Vagina (tissue), 2 donors: ENCODE data around the gene MRTO4. TPM values are rescaled to one million over a fixed set of nuclear protein-coding genes. Genes with fewer than 3 reads are reported as not detected.

Source experiments
- DNase-seq, 2 donors: peaks; one replicate each; pipeline ENCODE4 v3.0.0-alpha.2; 2017; ENCODE audit errors: extremely low spot score in 2 of 2
- H3K27ac ChIP-seq: fragments of 200-600 bp; sonication (generic); one replicate; pipeline ENCODE4 v1.5.1; 2019
- H3K27me3 ChIP-seq: fragments of 200-600 bp; sonication (generic); one replicate; pipeline ENCODE4 v1.5.1; 2019
- H3K36me3 ChIP-seq, 2 donors: fragments of 200-600 bp; sonication (generic); one replicate each; pipeline ENCODE4 v1.5.1; 2017 to 2019
- H3K4me1 ChIP-seq: fragments of 200-600 bp; sonication (generic); one replicate; pipeline ENCODE4 v1.5.1; 2019
- H3K4me3 ChIP-seq, 2 donors: fragments of 200-600 bp; sonication (generic); 1 replicate in 1 of 2; 2 replicates in 1 of 2; pipeline ENCODE4 v1.5.1; 2016 to 2019
- H3K9me3 ChIP-seq: fragments of 200-600 bp; sonication (generic); one replicate; pipeline ENCODE4 v1.5.1; 2019
- CTCF ChIP-seq, 3 experiments: fragments of 450-650 bp in 2 of 3; fragments of 200-600 bp in 1 of 3; sonication (generic) in 1 of 3; IDR thresholded peaks; one replicate each; pipeline ENCODE4 v1.5.1; 2017 to 2019; ENCODE audit warnings: antibody characterized with exemption in 3 of 3, mild to moderate bottlenecking in 2 of 3, moderate library complexity in 2 of 3
- POLR2A ChIP-seq, 2 donors: fragments of 450-650 bp; IDR thresholded peaks; one replicate each; pipeline ENCODE4 v1.6.1; 2017; ENCODE audit warnings: antibody characterized with exemption in 2 of 2, mild to moderate bottlenecking in 2 of 2, moderate library complexity in 2 of 2
- POLR2AphosphoS5 ChIP-seq, 2 donors: sonication (generic); formaldehyde crosslinking; IDR thresholded peaks; one replicate each; pipeline ENCODE4 v1.9.0; 2017; ENCODE audit warnings: antibody characterized with exemption in 2 of 2, mild to moderate bottlenecking in 2 of 2, low read depth in 1 of 2; ENCODE audit not compliant: insufficient read depth in 1 of 2
- intact Hi-C: fragments of 100-400 bp; cut with DNase I; formaldehyde crosslinking; loops from one replicate; pipeline ENCODE4 v1.15.1; 2023
- total RNA-seq: library from RNA; depleted of rRNA; stranded (reverse); fragments of >200 nt; gene quantifications from one replicate; pipeline ENCODE4 v1.2.3, GENCODE V29; 2016

MRTO4 gene
- total RNA-seq, 1 donor from 2014 or later: 19.2 TPM

- no peak for DNase-seq
- intact Hi-C loops: loop anchor here (10.0 kb wide), 1 partner anchor 435 kb away; no protein-coding TSS in a partner anchor
- Histone ChIP-seq H3K4me1 (no peaks in the 10 kb centered on the region), H3K27ac (no peak overlapping the region), H3K36me3 (peaks cover 0 to 67% of the 10 kb centered on the region in 2 donors), H3K9me3 (no peaks in the 10 kb centered on the region), H3K27me3 (no peaks in the 10 kb centered on the region), H3K4me3 (no peak overlapping the region)
- TF ChIP-seq POLR2A (IDR thresholded peaks at IDR 0.05) (no peak), POLR2AphosphoS5 (IDR thresholded peaks at IDR 0.05; ENCODE audit: insufficient read depth in 1 of 2, low read depth in 1 of 2) (no peak), CTCF (IDR thresholded peaks at IDR 0.05) (no peak)
These were observed 32.2 kb upstream of the MRTO4 start for GRCh38 chr1:19219451-19219850.

- no peak overlapping the region for H3K4me3 ChIP-seq
- intact Hi-C loops: no loop called here
- H3K9me3 ChIP-seq: no peaks in the 10 kb centered on the region
- no peak overlapping the region for H3K27ac ChIP-seq
- H3K27me3 ChIP-seq: no peaks in the 10 kb centered on the region
- H3K36me3 ChIP-seq: peaks cover 0 to 71% of the 10 kb centered on the region in 2 donors
- H3K4me1 ChIP-seq: no peaks in the 10 kb centered on the region
- no peak for TF ChIP-seq POLR2A (IDR thresholded peaks at IDR 0.05)
- no peak for TF ChIP-seq CTCF (IDR thresholded peaks at IDR 0.05)
- no peak for TF ChIP-seq POLR2AphosphoS5 (IDR thresholded peaks at IDR 0.05; ENCODE audit: insufficient read depth in 1 of 2, low read depth in 1 of 2)
- DNase-seq: no peak
These were observed 31.3 kb upstream of the MRTO4 start for GRCh38 chr1:19220080-19220846.

- H3K4me1 ChIP-seq: no peaks in the 10 kb centered on the region
- no peak overlapping the region for H3K27ac ChIP-seq
- TF ChIP-seq POLR2A (IDR thresholded peaks at IDR 0.05) (no peak), CTCF (IDR thresholded peaks at IDR 0.05) (no peak), POLR2AphosphoS5 (IDR thresholded peaks at IDR 0.05; ENCODE audit: insufficient read depth in 1 of 2, low read depth in 1 of 2) (no peak)
- intact Hi-C loops: no loop called here
- H3K36me3 ChIP-seq: peaks cover 0 to 78% of the 10 kb centered on the region in 2 donors
- DNase-seq: peak in 1 of 2 donors; percentile 37
- no peaks in the 10 kb centered on the region for H3K27me3 ChIP-seq
- H3K9me3 ChIP-seq: no peaks in the 10 kb centered on the region
- no peak overlapping the region for H3K4me3 ChIP-seq
These were observed 30.6 kb upstream of the MRTO4 start for GRCh38 chr1:19220991-19221390.

GRCh38 chr1:19222573-19222972 is 29.0 kb upstream of the MRTO4 start:
- intact Hi-C loops: no loop called here
- H3K4me3 ChIP-seq: no peak overlapping the region
- H3K36me3 ChIP-seq: peaks cover 4 to 76% of the 10 kb centered on the region in 2 donors
- no peaks in the 10 kb centered on the region for H3K9me3 ChIP-seq
- DNase-seq: no peak
- H3K27me3 ChIP-seq: no peaks in the 10 kb centered on the region
- no peaks in the 10 kb centered on the region for H3K4me1 ChIP-seq
- TF ChIP-seq POLR2A (IDR thresholded peaks at IDR 0.05) (no peak), CTCF (IDR thresholded peaks at IDR 0.05) (no peak), POLR2AphosphoS5 (IDR thresholded peaks at IDR 0.05; ENCODE audit: insufficient read depth in 1 of 2, low read depth in 1 of 2) (no peak)
- H3K27ac ChIP-seq: no peak overlapping the region
